Keratinocyte (primary cell): ENCODE results near the gene EPHA3. TPM values are rescaled to one million over a fixed set of nuclear protein-coding genes. Genes with fewer than 3 reads are reported as not detected.
A peak's percentile ranks its signal among the peaks of the same experiment; 100 is the strongest.

Source experiments
- DNase-seq: peaks from one replicate; pipeline ENCODE4 v3.0.0-alpha.2; 2011; ENCODE audit warnings: low read depth, missing footprints, low spot score
- FAIRE-seq: peaks from 2 replicates; lab custom pipeline; 2011; peaks lifted over from hg19 to GRCh38; lab: Jason Lieb, UNC
- H2AFZ ChIP-seq: 2 replicates; pipeline ENCODE4 v1.6.0; 2012; ENCODE audit warnings: low read length, control low read depth, inconsistent platforms; ENCODE audit not compliant: control insufficient read depth
- H3K27ac ChIP-seq: 2 replicates; pipeline ENCODE4 v1.5.1; 2011; ENCODE audit warnings: low read length; ENCODE audit not compliant: control insufficient read depth, insufficient read depth
- H3K27me3 ChIP-seq: 3 replicates; pipeline ENCODE4 v1.6.0; 2011; ENCODE audit warnings: low read length; ENCODE audit not compliant: control insufficient read depth, insufficient read depth; ENCODE audit errors: extremely low read depth
- H3K36me3 ChIP-seq, 2 experiments: 2 replicates in 1 of 2; 3 replicates in 1 of 2; pipeline ENCODE4 v1.5.1; 2011; ENCODE audit warnings: low read length in 2 of 2, mild to moderate bottlenecking in 1 of 2; ENCODE audit not compliant: control insufficient read depth in 2 of 2, insufficient read depth in 2 of 2; ENCODE audit errors: extremely low read depth in 1 of 2
- H3K4me1 ChIP-seq: 3 replicates; pipeline ENCODE4 v1.5.1; 2011; ENCODE audit warnings: low read length; ENCODE audit not compliant: control insufficient read depth, insufficient read depth; ENCODE audit errors: extremely low read depth
- H3K4me2 ChIP-seq: 3 replicates; pipeline ENCODE4 v1.6.0; 2011; ENCODE audit warnings: low read depth, low read length; ENCODE audit not compliant: control insufficient read depth, insufficient read depth; ENCODE audit errors: extremely low read depth
- H3K4me3 ChIP-seq, 3 experiments: fragments of 200-600 bp in 1 of 3; sonication (generic) in 1 of 3; 2 replicates in 2 of 3; 3 replicates in 1 of 3; pipeline ENCODE4 v1.5.1; 2011 to 2016; ENCODE audit warnings: low read length in 3 of 3, mild to moderate bottlenecking in 3 of 3, control low read depth in 2 of 3, inconsistent platforms in 1 of 3, low read depth in 1 of 3, mixed read lengths in 1 of 3, mixed run types in 1 of 3, moderate library complexity in 1 of 3; ENCODE audit not compliant: control insufficient read depth in 2 of 3, insufficient read depth in 2 of 3; ENCODE audit errors: extremely low read depth in 1 of 3
- H3K79me2 ChIP-seq: 2 replicates; pipeline ENCODE4 v1.6.0; 2012; ENCODE audit warnings: low read length; ENCODE audit not compliant: control insufficient read depth, insufficient read depth
- H3K9ac ChIP-seq: 3 replicates; pipeline ENCODE4 v1.6.0; 2011; ENCODE audit warnings: low read length; ENCODE audit not compliant: control insufficient read depth, insufficient read depth; ENCODE audit errors: extremely low read depth
- H3K9me1 ChIP-seq: 3 replicates; pipeline ENCODE4 v1.6.0; 2011; ENCODE audit warnings: low read length; ENCODE audit not compliant: control insufficient read depth, insufficient read depth; ENCODE audit errors: extremely low read depth
- H3K9me3 ChIP-seq: 2 replicates; pipeline ENCODE4 v1.5.1; 2012; ENCODE audit warnings: low read depth, low read length; ENCODE audit not compliant: control insufficient read depth
- H4K20me1 ChIP-seq: 3 replicates; pipeline ENCODE4 v1.6.0; 2011; ENCODE audit warnings: low read length; ENCODE audit not compliant: control insufficient read depth, insufficient read depth; ENCODE audit errors: extremely low read depth
- EZH2 ChIP-seq: IDR thresholded peaks from one replicate; pipeline ENCODE4 v1.6.1; 2012; ENCODE audit warnings: inconsistent platforms, mild to moderate bottlenecking, low read length, moderate library complexity
- dilution Hi-C: fragments of 300-500 bp; cut with MboI; formaldehyde crosslinking; loops from one replicate; pipeline ENCODE4 v1.7.0; 2020; ENCODE audit warnings: low sequenced_read_pairs; ENCODE audit not compliant: extremely low pct_ligation_motif_present
- polyA plus RNA-seq, 5 experiments: library from polyadenylated mRNA; depleted of rRNA in 3 of 5; stranded (reverse) in 3 of 5; stranded (forward) in 1 of 5; unstranded in 1 of 5; fragments of >200 nt; gene quantifications; 1 replicate in 1 of 5; 2 replicates in 3 of 5; 3 replicates in 1 of 5; pipeline versions ENCODE4 v1.2.1 to v1.2.3, GENCODE V29; 2011 to 2012; ENCODE audit warnings: missing spikeins in 2 of 5, low read depth in 1 of 5, low replicate concordance in 1 of 5
- TF ChIP-seq, protein P1 (sequence below), 3 experiments: IDR thresholded peaks in 1 of 3; conservative IDR thresholded peaks in 1 of 3; optimal IDR thresholded peaks in 1 of 3; 2 replicates in 2 of 3; 3 replicates in 1 of 3; pipeline versions ENCODE3 to v1.5.1; 2011; ENCODE audit warnings: low read length in 3 of 3, mild to moderate bottlenecking in 3 of 3, moderate library complexity in 2 of 3, control low read depth in 1 of 3, inconsistent platforms in 1 of 3; ENCODE audit not compliant: insufficient read depth in 2 of 3; ENCODE audit errors: extremely low read depth in 1 of 3

The EPHA3 gene
- polyA plus RNA-seq, 1 donor (not counting 4 experiments of a cell fraction or from before 2014, with no cell fraction given): 0.13 TPM

DNA sequence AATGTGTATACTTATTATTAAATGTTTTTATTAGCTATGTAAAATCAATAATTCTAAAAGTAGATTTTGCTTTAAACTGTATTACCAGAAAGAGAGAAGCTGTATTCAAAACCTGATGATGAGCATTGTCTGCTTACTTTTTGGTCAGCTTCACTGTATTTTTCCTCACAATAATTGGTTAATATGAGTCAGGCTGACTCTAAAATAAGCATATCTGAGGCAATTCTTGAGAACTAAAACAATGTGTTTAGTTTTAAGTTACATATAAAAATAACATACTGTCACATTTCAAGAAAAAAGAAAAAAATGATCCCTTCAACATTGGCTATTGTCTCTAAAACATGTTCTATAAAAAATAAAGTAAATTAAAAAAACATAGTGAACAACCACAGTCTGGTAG lies 66.1 kb downstream of the EPHA3 start:
- Histone ChIP-seq H3K27ac (no peak overlapping the region), H3K79me2 (no peaks in the 10 kb centered on the region), H3K36me3 (no peaks in the 10 kb centered on the region), H3K4me3 (no peak overlapping the region), H2AFZ (no peak overlapping the region), H3K4me2 (no peak overlapping the region), H3K9me3 (no peaks in the 10 kb centered on the region), H3K9me1 (no peaks in the 10 kb centered on the region), H4K20me1 (no peaks in the 10 kb centered on the region), H3K27me3 (no peaks in the 10 kb centered on the region), H3K4me1 (no peaks in the 10 kb centered on the region), H3K9ac (no peak overlapping the region)
- dilution Hi-C loops: no loop called here
- no peak for DNase-seq
- FAIRE-seq: no peak
- TF ChIP-seq, protein P1, sequence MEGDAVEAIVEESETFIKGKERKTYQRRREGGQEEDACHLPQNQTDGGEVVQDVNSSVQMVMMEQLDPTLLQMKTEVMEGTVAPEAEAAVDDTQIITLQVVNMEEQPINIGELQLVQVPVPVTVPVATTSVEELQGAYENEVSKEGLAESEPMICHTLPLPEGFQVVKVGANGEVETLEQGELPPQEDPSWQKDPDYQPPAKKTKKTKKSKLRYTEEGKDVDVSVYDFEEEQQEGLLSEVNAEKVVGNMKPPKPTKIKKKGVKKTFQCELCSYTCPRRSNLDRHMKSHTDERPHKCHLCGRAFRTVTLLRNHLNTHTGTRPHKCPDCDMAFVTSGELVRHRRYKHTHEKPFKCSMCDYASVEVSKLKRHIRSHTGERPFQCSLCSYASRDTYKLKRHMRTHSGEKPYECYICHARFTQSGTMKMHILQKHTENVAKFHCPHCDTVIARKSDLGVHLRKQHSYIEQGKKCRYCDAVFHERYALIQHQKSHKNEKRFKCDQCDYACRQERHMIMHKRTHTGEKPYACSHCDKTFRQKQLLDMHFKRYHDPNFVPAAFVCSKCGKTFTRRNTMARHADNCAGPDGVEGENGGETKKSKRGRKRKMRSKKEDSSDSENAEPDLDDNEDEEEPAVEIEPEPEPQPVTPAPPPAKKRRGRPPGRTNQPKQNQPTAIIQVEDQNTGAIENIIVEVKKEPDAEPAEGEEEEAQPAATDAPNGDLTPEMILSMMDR (optimal IDR thresholded peaks at IDR 0.05 in 1 of 3, IDR thresholded peaks at IDR 0.05 in 1 of 3, conservative IDR thresholded peaks at IDR 0.05 in 1 of 3; ENCODE audit: extremely low read depth in 1 of 3, insufficient read depth in 2 of 3, low read length in 3 of 3): no peak
- TF ChIP-seq EZH2: no peak

DNA sequence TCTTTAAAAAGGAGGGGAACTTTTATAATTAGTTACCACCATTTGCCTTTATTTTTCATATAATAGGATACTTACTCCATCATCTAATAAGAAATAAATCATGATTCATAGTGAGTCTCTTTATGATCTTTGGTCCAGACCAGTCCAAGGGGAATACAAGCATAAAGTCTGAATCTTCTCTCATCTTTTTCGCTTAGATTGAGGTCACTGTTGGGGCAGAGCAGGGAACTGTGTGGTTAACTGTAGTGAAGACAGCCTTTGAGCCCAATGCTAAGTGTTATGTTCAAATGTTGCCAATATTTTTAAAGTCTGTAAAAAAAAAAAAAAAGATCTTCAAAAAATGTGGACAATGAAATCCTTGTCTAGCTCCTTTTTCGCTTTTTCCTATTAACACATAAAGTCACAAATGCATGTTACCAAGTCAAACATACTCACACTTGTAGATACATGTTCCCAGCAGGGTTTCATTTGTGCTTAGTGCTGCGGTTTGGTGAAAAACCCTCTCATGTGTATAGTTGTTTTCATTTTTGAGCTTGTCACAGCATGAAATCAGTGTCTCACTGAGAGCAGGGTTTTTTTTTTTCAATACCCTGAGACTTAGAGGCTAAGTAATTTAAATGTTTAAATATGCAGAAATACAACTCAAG lies 72.1 kb downstream of the EPHA3 start:
- Histone ChIP-seq H3K4me2 (peak overlapping the region; percentile 81), H2AFZ (peak overlapping the region; percentile 63), H3K27ac (peak overlapping the region; percentile 55), H3K9me1 (no peaks in the 10 kb centered on the region), H4K20me1 (no peaks in the 10 kb centered on the region), H3K36me3 (no peaks in the 10 kb centered on the region), H3K9ac (peak overlapping the region; percentile 24), H3K9me3 (no peaks in the 10 kb centered on the region), H3K27me3 (no peaks in the 10 kb centered on the region), H3K4me3 (peak overlapping the region in 1 of 3 experiments; percentile 38), H3K4me1 (peaks cover 16% of the 10 kb centered on the region), H3K79me2 (no peaks in the 10 kb centered on the region)
- DNase-seq (peak; percentile 48), FAIRE-seq (peak; percentile 94)
- no peak for TF ChIP-seq EZH2
- TF ChIP-seq, protein P1 (optimal IDR thresholded peaks at IDR 0.05 in 1 of 3, IDR thresholded peaks at IDR 0.05 in 1 of 3, conservative IDR thresholded peaks at IDR 0.05 in 1 of 3; ENCODE audit: extremely low read depth in 1 of 3, insufficient read depth in 2 of 3, low read length in 3 of 3): no peak
- dilution Hi-C loops: no loop called here
